ENCODE results near the gene LIPC. TPM values are rescaled to one million over a fixed set of nuclear protein-coding genes. Genes with fewer than 3 reads are reported as not detected.

Gene LIPC
- total and polyA plus RNA-seq, 8 donors: 0.11 to 1.0 (median 0.60) TPM

GRCh38 chr15:58416963-58417362 lies 14.8 kb upstream of the LIPC start:
- peaks cover 0 to 5% of the 10 kb centered on the region in 2 donors for H3K9me3 ChIP-seq
- no peak overlapping the region for H3K4me3 ChIP-seq
- no peaks in the 10 kb centered on the region for H3K36me3 ChIP-seq
- DNase-seq (no peak), ATAC-seq (no peak)
- H3K27ac ChIP-seq: no peak overlapping the region
- H3K4me1 ChIP-seq: no peaks in the 10 kb centered on the region
- TF ChIP-seq CTCF (IDR thresholded peaks at IDR 0.05): no peak
- H3K27me3 ChIP-seq: no peaks in the 10 kb centered on the region
- intact Hi-C loops (cut with DNase I): no loop called here

GRCh38 chr15:58418135-58418534 lies 13.7 kb upstream of the LIPC start:
- ATAC-seq: no peak

GRCh38 chr15:58419803-58420524 lies 11.8 kb upstream of the LIPC start:
- Histone ChIP-seq H3K27ac (no peak overlapping the region), H3K27me3 (no peaks in the 10 kb centered on the region), H3K4me3 (no peak overlapping the region), H3K4me1 (no peaks in the 10 kb centered on the region), H3K36me3 (no peaks in the 10 kb centered on the region), H3K9me3 (peaks cover 0 to 5% of the 10 kb centered on the region in 2 donors)
- no peak for TF ChIP-seq CTCF (IDR thresholded peaks at IDR 0.05)
- DNase-seq (no peak), ATAC-seq (no peak)
- intact Hi-C loops (cut with DNase I): no loop called here

More at GRCh38 chr15:58418135-58418534, 13.7 kb upstream of the LIPC start:
- Histone ChIP-seq H3K4me1 (no peaks in the 10 kb centered on the region), H3K27me3 (no peaks in the 10 kb centered on the region), H3K27ac (no peak overlapping the region), H3K9me3 (peaks cover 0 to 5% of the 10 kb centered on the region in 2 donors), H3K4me3 (no peak overlapping the region), H3K36me3 (no peaks in the 10 kb centered on the region)
- intact Hi-C loops (cut with DNase I): no loop called here
- no peak for TF ChIP-seq CTCF (IDR thresholded peaks at IDR 0.05)
- DNase-seq: no peak

- no peaks in the 10 kb centered on the region for H3K4me1 ChIP-seq
- H3K36me3 ChIP-seq: no peaks in the 10 kb centered on the region
- DNase-seq (no peak), ATAC-seq (no peak)
- H3K9me3 ChIP-seq: peaks cover 0 to 5% of the 10 kb centered on the region in 2 donors
- H3K27me3 ChIP-seq: no peaks in the 10 kb centered on the region
- no peak overlapping the region for H3K27ac ChIP-seq
- TF ChIP-seq CTCF (IDR thresholded peaks at IDR 0.05): no peak
- no peak overlapping the region for H3K4me3 ChIP-seq
- intact Hi-C loops (cut with DNase I): no loop called here
These were observed 11.2 kb upstream of the LIPC start for GRCh38 chr15:58420579-58421043.

- Histone ChIP-seq H3K9me3 (no peaks in the 10 kb centered on the region), H3K4me1 (no peaks in the 10 kb centered on the region), H3K27me3 (no peaks in the 10 kb centered on the region), H3K27ac (no peak overlapping the region), H3K36me3 (no peaks in the 10 kb centered on the region), H3K4me3 (no peak overlapping the region)
- no peak for ATAC-seq
- TF ChIP-seq CTCF (IDR thresholded peaks at IDR 0.05): no peak
- no peak for DNase-seq
- intact Hi-C loops (cut with DNase I): no loop called here
These were observed 8.6 kb upstream of the LIPC start for GRCh38 chr15:58423205-58423604.

Data from left lung (tissue), 10 donors.